GM23248 (cell line): ENCODE results near the gene PTPRN2.

Experiments used
- EZH2 ChIP-seq: fragments of 200-600 bp; sonication (generic); IDR thresholded peaks from 2 replicates; pipeline ENCODE4 v1.6.1; 2018; ENCODE audit warnings: antibody characterized with exemption, mild to moderate bottlenecking; ENCODE audit not compliant: insufficient read depth, poor library complexity, severe bottlenecking
- EZH2phosphoT487 ChIP-seq: fragments of 200-600 bp; sonication (generic); IDR thresholded peaks from 2 replicates; pipeline ENCODE4 v1.6.1; 2018; ENCODE audit warnings: antibody characterized with exemption, moderate library complexity, mild to moderate bottlenecking, low read depth; ENCODE audit not compliant: insufficient read depth

DNA sequence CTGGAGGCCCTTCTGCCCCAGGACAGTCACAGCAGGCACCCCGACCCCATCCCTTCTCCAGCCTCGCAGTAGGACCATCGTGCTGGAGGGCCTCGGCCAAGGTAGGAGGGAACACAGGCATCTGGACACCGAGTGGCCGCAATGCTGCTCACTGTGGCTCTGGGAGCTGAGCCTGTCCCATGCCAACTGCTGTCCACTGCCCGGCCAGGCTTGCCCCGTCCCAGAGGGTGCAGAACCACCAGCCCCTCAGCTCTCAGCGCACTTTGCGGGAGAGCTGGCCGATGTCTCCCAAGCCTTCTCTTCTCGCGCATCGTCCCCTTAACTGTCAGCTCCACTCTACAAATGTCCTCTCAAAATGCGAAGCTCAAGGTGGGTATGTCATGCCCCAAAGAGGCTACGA, 197.2 kb downstream of the PTPRN2 start:
- TF ChIP-seq EZH2phosphoT487 (no peak), EZH2 (no peak)
